ENCODE data around the gene MEX3D.

Gene MEX3D

GRCh38 chr19:1592755-1593500 lies 24.8 kb upstream of the MEX3D start, which contains the start of gene MBD3:
TSS of gene MBD3 (minus strand) at chr19:1592865. CDS start at chr19:1592631, 234 bp downstream.
- peak; percentile 93 for DNase-seq

- DNase-seq: peak; percentile 85
These were observed 24.1 kb upstream of the MEX3D start for GRCh38 chr19:1592024-1592754.

- no peak for DNase-seq
These were observed 23.4 kb upstream of the MEX3D start for GRCh38 chr19:1591421-1592023.

- DNase-seq: no peak
These were observed 22.7 kb upstream of the MEX3D start for GRCh38 chr19:1590641-1591397.

GRCh38 chr19:1587872-1588271 lies 19.7 kb upstream of the MEX3D start:
- DNase-seq: no peak

GRCh38 chr19:1585243-1585580 lies 17.1 kb upstream of the MEX3D start:
- DNase-seq: no peak

GRCh38 chr19:1584500-1585242 lies 16.5 kb upstream of the MEX3D start:
- DNase-seq: no peak

- DNase-seq: peak; percentile 74
These were observed 14.1 kb upstream of the MEX3D start for GRCh38 chr19:1582201-1582600.

GRCh38 chr19:1580957-1581356 lies 12.8 kb upstream of the MEX3D start:
- no peak for DNase-seq

- no peak for DNase-seq
These were observed 12.3 kb upstream of the MEX3D start for GRCh38 chr19:1580382-1580781.

GRCh38 chr19:1579222-1579621 lies 11.1 kb upstream of the MEX3D start:
- DNase-seq: no peak

- DNase-seq: no peak
These were observed 9.9 kb upstream of the MEX3D start for GRCh38 chr19:1577929-1578618.

GRCh38 chr19:1577090-1577928 lies 9.2 kb upstream of the MEX3D start:
- DNase-seq: no peak

- no peak for DNase-seq
These were observed 8.3 kb upstream of the MEX3D start for GRCh38 chr19:1576242-1577089.

- DNase-seq: no peak
These were observed 7.5 kb upstream of the MEX3D start for GRCh38 chr19:1575323-1576241.

GRCh38 chr19:1574354-1575136 lies 6.4 kb upstream of the MEX3D start:
- DNase-seq: no peak

- no peak for DNase-seq
These were observed 4.7 kb upstream of the MEX3D start for GRCh38 chr19:1572795-1573194.

- DNase-seq: no peak
These were observed 3.2 kb upstream of the MEX3D start for GRCh38 chr19:1571358-1571757.

Measured in NCI-H774 (cell line).